ENCODE measurements around the gene HEATR5A. TPM values are rescaled to one million over a fixed set of nuclear protein-coding genes. Genes with fewer than 3 reads are reported as not detected.

Gene HEATR5A
- total and polyA plus RNA-seq, 9 of the 15 experiments (the other 6 are each of a cell fraction or from before 2014, with no cell fraction given), result 8.0 to 50.9 (median 23.0) TPM

- Histone ChIP-seq H3K4me1 (replicated peaks in 1 of 2; ENCODE audit: control insufficient read depth in 2 of 2, insufficient read depth in 2 of 2, low read length in 2 of 2) (peaks cover 6 to 8% of the 10 kb centered on the region in 2 experiments; a peak in 3 of 5 replicates), H3K4me2 (ENCODE audit: insufficient read depth, low read length) (no peak overlapping the region), H3K9me1 (ENCODE audit: control insufficient read depth, insufficient read depth, low read length) (peaks cover 3% of the 10 kb centered on the region), H3K36me3 (ENCODE audit: control insufficient read depth, insufficient read depth, low read length) (no peaks in the 10 kb centered on the region), H4K20me1 (replicated peaks; ENCODE audit: control insufficient read depth, insufficient read depth, low read length) (no peaks in the 10 kb centered on the region), H3K9me3 (replicated peaks; ENCODE audit: control insufficient read depth, insufficient read depth, low read depth, low read length) (no peaks in the 10 kb centered on the region; the same call in 1 of the 2 replicates), H3K27me3 (ENCODE audit: control insufficient read depth in 2 of 2, insufficient read depth in 2 of 2, low read length in 2 of 2) (no peaks in the 10 kb centered on the region), H3K4me3 (no peak overlapping the region), H3K79me2 (ENCODE audit: control insufficient read depth, insufficient read depth, low read length) (no peaks in the 10 kb centered on the region), H3K9ac (ENCODE audit: insufficient read depth in 1 of 2, low read depth in 2 of 2, low read length in 2 of 2) (no peak overlapping the region), H3K27ac (ENCODE audit: extremely low read depth, low read depth, low read length) (no peak overlapping the region), H2AFZ (ENCODE audit: low read depth, low read length) (no peak overlapping the region)
- FAIRE-seq (no peak), ATAC-seq (no peak), DNase-seq (ENCODE audit: extremely low read depth in 1 of 4, low spot score in 3 of 4) (no peak)
- ChIA-PET CTCF (ENCODE audit: low intra/inter-chr PET ratio) (no interaction called here), POLR2A (no interaction called here)
- WGBS (ENCODE audit: insufficient coverage, low coverage, missing lambda C conversion rate), result 27% methylated on average over 3 of the region's 3 CpGs
- intact Hi-C loops (cut with micrococcal nuclease) (no loop called here), in situ Hi-C loops (cut with MboI) (no loop called here)
- no TSS peak for BruUV-seq (replicated peaks)
- no peak for TF ChIP-seq SMC3 (conservative IDR thresholded peaks at IDR 0.05; ENCODE audit: insufficient read depth, low read depth, low read length)
- no peak for TF ChIP-seq MXD1 (CRISPR knock-in tag; IDR thresholded peaks at IDR 0.05; ENCODE audit: borderline replicate concordance, poor library complexity, severe bottlenecking)
- TF ChIP-seq ZNF175 (CRISPR knock-in tag; IDR thresholded peaks at IDR 0.05; ENCODE audit: low read depth), result no peak
- TF ChIP-seq EP300 (IDR thresholded peaks at IDR 0.05; ENCODE audit: low read length), result no peak
- TF ChIP-seq CEBPZ (IDR thresholded peaks at IDR 0.05; ENCODE audit: borderline replicate concordance, low read depth, low read length), result no peak
- no peak for TF ChIP-seq ZNF561 (CRISPR knock-in tag; conservative IDR thresholded peaks at IDR 0.05)
- TF ChIP-seq PBX2 (CRISPR knock-in tag; IDR thresholded peaks at IDR 0.05; ENCODE audit: low read depth), result no peak
- no peak for TF ChIP-seq PBX2 (tag; conservative IDR thresholded peaks at IDR 0.05; ENCODE audit: low read depth)
- no peak for TF ChIP-seq E2F6 (IDR thresholded peaks at IDR 0.05; ENCODE audit: borderline replicate concordance in 1 of 2, extremely low read depth in 1 of 2, insufficient read depth in 1 of 2, insufficient read length in 1 of 2, low read depth in 1 of 2, low read length in 1 of 2, poor library complexity in 1 of 2, severe bottlenecking in 1 of 2)
- TF ChIP-seq ZNF668 (CRISPR knock-in tag; IDR thresholded peaks at IDR 0.05), result no peak
Measured at GRCh38 chr14:31269634-31270195, 150.6 kb downstream of the HEATR5A start.
